Measurements from ENCODE around the gene PRELP. TPM values are rescaled to one million over a fixed set of nuclear protein-coding genes. Genes with fewer than 3 reads are reported as not detected.

Gene PRELP
- total and polyA plus RNA-seq, 10 of the 15 experiments (the other 5 are each of a cell fraction or from before 2014, with no cell fraction given), result 0.03 to 0.05 TPM; not detected in 8

DNA sequence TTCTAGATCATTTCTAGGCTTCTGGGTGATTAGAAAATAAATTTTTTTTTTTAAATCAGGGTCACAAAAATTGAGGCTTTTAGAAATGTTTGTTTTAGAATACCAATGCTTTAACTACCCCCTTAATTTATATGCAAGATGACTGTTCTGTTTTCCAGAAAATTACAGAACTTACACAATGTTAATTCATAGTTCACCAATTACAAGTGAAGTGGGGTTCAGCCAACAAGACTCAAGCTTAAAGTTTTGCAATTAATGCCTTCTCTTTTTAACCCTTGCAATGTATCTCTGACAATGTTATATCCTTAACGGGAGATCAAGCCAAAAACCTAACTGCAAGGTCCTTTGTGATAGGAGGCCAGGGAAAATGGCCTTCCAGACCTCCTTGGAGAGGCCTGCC lies 5.6 kb downstream of the PRELP start:
- SMC1A ChIA-PET (ENCODE audit: uncharacterized antibody, unreplicated experiment), result interaction anchor here (0.9 to 1.5 kb wide), 5 partner anchors 15 to 141 kb away, joined by 3 to 5 read pairs (median 3); no protein-coding TSS in a partner anchor
- H3K4me2 ChIP-seq (ENCODE audit: control insufficient read depth, insufficient read depth), result no peak overlapping the region
- no peaks in the 10 kb centered on the region for H3K36me3 ChIP-seq (ENCODE audit: control insufficient read depth in 2 of 2, insufficient read depth in 2 of 2, low read length in 1 of 2)
- DNase-seq (ENCODE audit: low read depth, low spot score), result no peak
- POLR2A ChIA-PET, result no interaction called here
- H3K9ac ChIP-seq (ENCODE audit: control insufficient read depth, insufficient read depth, low read length), result no peak overlapping the region
- in situ Hi-C loops (cut with MboI), result no loop called here
- no peaks in the 10 kb centered on the region for H4K20me1 ChIP-seq (ENCODE audit: control insufficient read depth, insufficient read depth)
- H3K4me1 ChIP-seq (ENCODE audit: control insufficient read depth, insufficient read depth, low read length), result peaks cover 9% of the 10 kb centered on the region; the same call in 1 of the 2 replicates
- ATAC-seq, result no peak
- BruUV-seq (replicated peaks), result no TSS peak
- no peak overlapping the region for H3K4me3 ChIP-seq
- TF ChIP-seq, protein P1, sequence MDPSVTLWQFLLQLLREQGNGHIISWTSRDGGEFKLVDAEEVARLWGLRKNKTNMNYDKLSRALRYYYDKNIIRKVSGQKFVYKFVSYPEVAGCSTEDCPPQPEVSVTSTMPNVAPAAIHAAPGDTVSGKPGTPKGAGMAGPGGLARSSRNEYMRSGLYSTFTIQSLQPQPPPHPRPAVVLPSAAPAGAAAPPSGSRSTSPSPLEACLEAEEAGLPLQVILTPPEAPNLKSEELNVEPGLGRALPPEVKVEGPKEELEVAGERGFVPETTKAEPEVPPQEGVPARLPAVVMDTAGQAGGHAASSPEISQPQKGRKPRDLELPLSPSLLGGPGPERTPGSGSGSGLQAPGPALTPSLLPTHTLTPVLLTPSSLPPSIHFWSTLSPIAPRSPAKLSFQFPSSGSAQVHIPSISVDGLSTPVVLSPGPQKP (IDR thresholded peaks at IDR 0.05; ENCODE audit: low read depth, low read length), result no peak
- TF ChIP-seq ZNF24 (IDR thresholded peaks at IDR 0.05) (no peak), MXI1 (IDR thresholded peaks at IDR 0.05; ENCODE audit: low read depth, low read length) (no peak), FOXM1 (IDR thresholded peaks at IDR 0.05; ENCODE audit: low read depth, low read length) (no peak), BACH1 (IDR thresholded peaks at IDR 0.05; ENCODE audit: borderline replicate concordance) (no peak), ZNF384 (IDR thresholded peaks at IDR 0.05; ENCODE audit: borderline replicate concordance, low read depth, low read length) (no peak), BMI1 (IDR thresholded peaks at IDR 0.05; ENCODE audit: borderline replicate concordance) (no peak), YY1 (IDR thresholded peaks at IDR 0.05; ENCODE audit: low read depth, low read length) (no peak), HDGF (IDR thresholded peaks at IDR 0.05) (no peak), STAT3 (IDR thresholded peaks at IDR 0.05; ENCODE audit: low read depth, low read length) (no peak), POLR2AphosphoS2 (IDR thresholded peaks at IDR 0.05; ENCODE audit: low read depth, low read length) (no peak), PML (IDR thresholded peaks at IDR 0.05; ENCODE audit: low read length) (no peak), RELA (IDR thresholded peaks at IDR 0.05; ENCODE audit: borderline replicate concordance, partially characterized antibody) (no peak), EP300 (IDR thresholded peaks at IDR 0.05; ENCODE audit: borderline replicate concordance in 1 of 2, control insufficient read depth in 1 of 2, low read depth in 2 of 2, low read length in 2 of 2) (no peak)
- TF ChIP-seq, protein P2, sequence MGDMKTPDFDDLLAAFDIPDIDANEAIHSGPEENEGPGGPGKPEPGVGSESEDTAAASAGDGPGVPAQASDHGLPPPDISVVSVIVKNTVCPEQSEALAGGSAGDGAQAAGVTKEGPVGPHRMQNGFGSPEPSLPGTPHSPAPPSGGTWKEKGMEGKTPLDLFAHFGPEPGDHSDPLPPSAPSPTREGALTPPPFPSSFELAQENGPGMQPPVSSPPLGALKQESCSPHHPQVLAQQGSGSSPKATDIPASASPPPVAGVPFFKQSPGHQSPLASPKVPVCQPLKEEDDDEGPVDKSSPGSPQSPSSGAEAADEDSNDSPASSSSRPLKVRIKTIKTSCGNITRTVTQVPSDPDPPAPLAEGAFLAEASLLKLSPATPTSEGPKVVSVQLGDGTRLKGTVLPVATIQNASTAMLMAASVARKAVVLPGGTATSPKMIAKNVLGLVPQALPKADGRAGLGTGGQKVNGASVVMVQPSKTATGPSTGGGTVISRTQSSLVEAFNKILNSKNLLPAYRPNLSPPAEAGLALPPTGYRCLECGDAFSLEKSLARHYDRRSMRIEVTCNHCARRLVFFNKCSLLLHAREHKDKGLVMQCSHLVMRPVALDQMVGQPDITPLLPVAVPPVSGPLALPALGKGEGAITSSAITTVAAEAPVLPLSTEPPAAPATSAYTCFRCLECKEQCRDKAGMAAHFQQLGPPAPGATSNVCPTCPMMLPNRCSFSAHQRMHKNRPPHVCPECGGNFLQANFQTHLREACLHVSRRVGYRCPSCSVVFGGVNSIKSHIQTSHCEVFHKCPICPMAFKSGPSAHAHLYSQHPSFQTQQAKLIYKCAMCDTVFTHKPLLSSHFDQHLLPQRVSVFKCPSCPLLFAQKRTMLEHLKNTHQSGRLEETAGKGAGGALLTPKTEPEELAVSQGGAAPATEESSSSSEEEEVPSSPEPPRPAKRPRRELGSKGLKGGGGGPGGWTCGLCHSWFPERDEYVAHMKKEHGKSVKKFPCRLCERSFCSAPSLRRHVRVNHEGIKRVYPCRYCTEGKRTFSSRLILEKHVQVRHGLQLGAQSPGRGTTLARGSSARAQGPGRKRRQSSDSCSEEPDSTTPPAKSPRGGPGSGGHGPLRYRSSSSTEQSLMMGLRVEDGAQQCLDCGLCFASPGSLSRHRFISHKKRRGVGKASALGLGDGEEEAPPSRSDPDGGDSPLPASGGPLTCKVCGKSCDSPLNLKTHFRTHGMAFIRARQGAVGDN (IDR thresholded peaks at IDR 0.05), result no peak
- TF ChIP-seq, protein P3, sequence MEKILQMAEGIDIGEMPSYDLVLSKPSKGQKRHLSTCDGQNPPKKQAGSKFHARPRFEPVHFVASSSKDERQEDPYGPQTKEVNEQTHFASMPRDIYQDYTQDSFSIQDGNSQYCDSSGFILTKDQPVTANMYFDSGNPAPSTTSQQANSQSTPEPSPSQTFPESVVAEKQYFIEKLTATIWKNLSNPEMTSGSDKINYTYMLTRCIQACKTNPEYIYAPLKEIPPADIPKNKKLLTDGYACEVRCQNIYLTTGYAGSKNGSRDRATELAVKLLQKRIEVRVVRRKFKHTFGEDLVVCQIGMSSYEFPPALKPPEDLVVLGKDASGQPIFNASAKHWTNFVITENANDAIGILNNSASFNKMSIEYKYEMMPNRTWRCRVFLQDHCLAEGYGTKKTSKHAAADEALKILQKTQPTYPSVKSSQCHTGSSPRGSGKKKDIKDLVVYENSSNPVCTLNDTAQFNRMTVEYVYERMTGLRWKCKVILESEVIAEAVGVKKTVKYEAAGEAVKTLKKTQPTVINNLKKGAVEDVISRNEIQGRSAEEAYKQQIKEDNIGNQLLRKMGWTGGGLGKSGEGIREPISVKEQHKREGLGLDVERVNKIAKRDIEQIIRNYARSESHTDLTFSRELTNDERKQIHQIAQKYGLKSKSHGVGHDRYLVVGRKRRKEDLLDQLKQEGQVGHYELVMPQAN (conservative IDR thresholded peaks at IDR 0.05), result no peak
- H3K9me3 ChIP-seq (replicated peaks; ENCODE audit: control insufficient read depth, insufficient read depth, low read length), result no peaks in the 10 kb centered on the region
- CTCF ChIA-PET, result interaction anchor here (0.7 to 11.6 kb wide), 5 partner anchors 7 to 214 kb away, joined by 3 to 323 read pairs (median 62); no protein-coding TSS in a partner anchor
- intact Hi-C loops (cut with micrococcal nuclease; ENCODE audit: unreplicated experiment), result no loop called here
- RAD21 ChIA-PET (ENCODE audit: unreplicated experiment), result interaction anchor here (0.6 to 2.7 kb wide), 5 partner anchors 15 to 388 kb away, joined by 3 to 11 read pairs (median 4); no protein-coding TSS in a partner anchor
- H3K27me3 ChIP-seq (replicated peaks in 1 of 2; ENCODE audit: control insufficient read depth in 2 of 2, insufficient read depth in 2 of 2, low read length in 1 of 2), result peaks cover 0 to 2% of the 10 kb centered on the region in 2 experiments; a peak in 1 of 4 replicates
- no peak for FAIRE-seq
- WGBS (ENCODE audit: insufficient coverage, insufficient replicate concordance, low lambda C conversion rate, missing lambda C conversion rate), result 100% methylated on average over 1 of the region's 1 CpG
- H3K27ac ChIP-seq (ENCODE audit: control insufficient read depth, insufficient read depth), result no peak overlapping the region
- H3K79me2 ChIP-seq (ENCODE audit: control insufficient read depth, insufficient read depth, low read length), result no peaks in the 10 kb centered on the region
- no peak overlapping the region for H2AFZ ChIP-seq (ENCODE audit: control insufficient read depth, low read depth, low read length)

Data from GM12878 (cell line).